ENCODE measurements around the gene ELF4. TPM values are rescaled to one million over a fixed set of nuclear protein-coding genes. Genes with fewer than 3 reads are reported as not detected.

Gene ELF4
- 1.6 and 1.8 TPM in 2 replicates for total RNA-seq (2014; rRNA removed; shearing (Covaris generic))
- polyA plus RNA-seq (2016; fragmentation: Nextera tagmentation; extraction: Ambion mirVana): 0.42 and 0.50 TPM in 2 replicates
- long read RNA-seq: 0 reads

DNA sequence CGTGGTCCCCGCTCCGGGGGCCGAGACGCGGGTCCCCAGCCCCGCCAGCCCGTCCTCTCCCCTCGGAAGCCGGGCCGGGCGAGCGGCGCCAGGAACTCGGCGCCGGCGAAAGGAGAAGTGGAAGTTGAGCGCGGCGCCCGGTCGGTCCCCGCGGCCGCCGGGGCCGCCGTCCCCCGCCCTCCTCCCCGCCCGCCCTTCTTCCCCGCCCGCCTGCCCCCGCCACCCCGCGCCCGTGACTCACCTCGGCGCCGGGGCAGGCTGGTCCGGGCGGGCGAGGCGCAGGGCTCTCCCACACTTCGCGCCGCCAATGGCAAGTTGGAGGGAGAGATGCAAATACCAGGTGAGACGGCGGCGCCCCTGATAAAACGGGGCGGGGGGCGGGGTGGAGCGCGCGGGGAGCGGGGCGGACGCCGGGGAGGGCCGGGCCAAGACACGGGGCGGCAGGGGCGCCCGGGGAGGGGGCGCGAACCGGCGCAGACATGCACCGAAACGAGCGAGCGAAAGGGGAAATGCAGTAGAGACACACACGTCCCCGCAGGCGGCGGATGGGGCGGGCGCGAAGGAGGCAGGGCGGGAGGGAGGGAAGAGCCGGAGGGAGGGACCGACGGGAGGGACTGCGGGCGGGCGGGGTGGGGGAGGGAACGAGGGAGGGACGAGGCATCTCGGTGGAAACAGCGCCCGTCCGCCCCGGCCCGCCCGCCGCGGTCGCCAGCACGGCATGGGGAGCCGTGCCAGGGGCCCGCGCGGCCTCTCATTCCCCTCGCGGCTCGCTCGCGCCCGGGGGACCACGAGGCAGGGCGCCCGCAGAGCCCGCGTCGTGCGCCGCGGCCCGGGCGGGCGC is at the start of gene ELF4:
Gene ELF4 (minus strand): TSS at position 119 of the 841 bp plus-strand sequence. CDS start 29,167 bp downstream, outside the sequence.
- H3K36me3 Mint-ChIP-seq (ENCODE audit: low read depth): no peaks in the 10 kb centered on the region
- peak within 1 kb of the TSS; percentile 79 for H3K4me2 ChIP-seq
- H3K4me3 ChIP-seq: peak within 1 kb of the TSS; percentile 54
- no peaks in the 10 kb centered on the region for H3K9me2 ChIP-seq (ENCODE audit: insufficient read depth)
- H3K27ac ChIP-seq (ENCODE audit: low read depth): no peak within 1 kb of the TSS
- no peaks in the 10 kb centered on the region for H3K36me3 ChIP-seq (ENCODE audit: insufficient read depth)
- TF ChIP-seq ZNF114 (CRISPR knock-in tag; IDR thresholded peaks at IDR 0.05) (no peak), ZNF331 (CRISPR knock-in tag; IDR thresholded peaks at IDR 0.05; ENCODE audit: low read depth) (no peak), STAT1 (IDR thresholded peaks at IDR 0.05; ENCODE audit: unreplicated experiment) (no peak), REST (IDR thresholded peaks at IDR 0.05; ENCODE audit: unreplicated experiment) (no peak), EZH2 (IDR thresholded peaks at IDR 0.05; ENCODE audit: low read depth, unreplicated experiment) (no peak), ETS1 (IDR thresholded peaks at IDR 0.05) (no peak), EZH2phosphoT487 (IDR thresholded peaks at IDR 0.05; ENCODE audit: unreplicated experiment) (no peak), CREB1 (CRISPR knock-in tag; IDR thresholded peaks at IDR 0.05; ENCODE audit: low read depth) (no peak), JUNB (IDR thresholded peaks at IDR 0.05; ENCODE audit: unreplicated experiment) (no peak), ZNF462 (CRISPR knock-in tag; IDR thresholded peaks at IDR 0.05) (no peak), NANOG (IDR thresholded peaks at IDR 0.05; ENCODE audit: borderline replicate concordance) (no peak), POLR2AphosphoS5 (IDR thresholded peaks at IDR 0.05; ENCODE audit: low read depth) (no peak)
- TF ChIP-seq, protein P1, sequence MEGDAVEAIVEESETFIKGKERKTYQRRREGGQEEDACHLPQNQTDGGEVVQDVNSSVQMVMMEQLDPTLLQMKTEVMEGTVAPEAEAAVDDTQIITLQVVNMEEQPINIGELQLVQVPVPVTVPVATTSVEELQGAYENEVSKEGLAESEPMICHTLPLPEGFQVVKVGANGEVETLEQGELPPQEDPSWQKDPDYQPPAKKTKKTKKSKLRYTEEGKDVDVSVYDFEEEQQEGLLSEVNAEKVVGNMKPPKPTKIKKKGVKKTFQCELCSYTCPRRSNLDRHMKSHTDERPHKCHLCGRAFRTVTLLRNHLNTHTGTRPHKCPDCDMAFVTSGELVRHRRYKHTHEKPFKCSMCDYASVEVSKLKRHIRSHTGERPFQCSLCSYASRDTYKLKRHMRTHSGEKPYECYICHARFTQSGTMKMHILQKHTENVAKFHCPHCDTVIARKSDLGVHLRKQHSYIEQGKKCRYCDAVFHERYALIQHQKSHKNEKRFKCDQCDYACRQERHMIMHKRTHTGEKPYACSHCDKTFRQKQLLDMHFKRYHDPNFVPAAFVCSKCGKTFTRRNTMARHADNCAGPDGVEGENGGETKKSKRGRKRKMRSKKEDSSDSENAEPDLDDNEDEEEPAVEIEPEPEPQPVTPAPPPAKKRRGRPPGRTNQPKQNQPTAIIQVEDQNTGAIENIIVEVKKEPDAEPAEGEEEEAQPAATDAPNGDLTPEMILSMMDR (conservative IDR thresholded peaks at IDR 0.05; ENCODE audit: low read depth in 2 of 2): no peak
- no peaks in the 10 kb centered on the region for H4K20me1 ChIP-seq (replicated peaks; ENCODE audit: insufficient read depth)
- peaks cover 51% of the 10 kb centered on the region for H3K27me3 ChIP-seq (ENCODE audit: insufficient read depth)
- H3F3A ChIP-seq (replicated peaks; ENCODE audit: low read depth): no peaks in the 10 kb centered on the region
- peak; percentile 44 for DNase-seq (ENCODE audit: low spot score)
- peak within 1 kb of the TSS; percentile 61 for H3K4me3 Mint-ChIP-seq
- H3K27me3 Mint-ChIP-seq (ENCODE audit: insufficient read depth, low read depth, poor library complexity): peaks cover 35% of the 10 kb centered on the region
- peak within 1 kb of the TSS; percentile 52; the same call in 1 of the 2 replicates for H2AFZ ChIP-seq
- H3K27ac Mint-ChIP-seq: no peak within 1 kb of the TSS
- H3K9me3 Mint-ChIP-seq: no peaks in the 10 kb centered on the region
- ATAC-seq: peak; percentile 7; the same call in 2 of the 3 replicates
- H3K79me2 ChIP-seq (replicated peaks; ENCODE audit: insufficient read depth): no peaks in the 10 kb centered on the region
- no peaks in the 10 kb centered on the region for H3K4me1 ChIP-seq (ENCODE audit: insufficient read depth)
- H3K4me1 Mint-ChIP-seq: peaks cover 14% of the 10 kb centered on the region; the same call in 2 of the 3 replicates
